Uterus (tissue), 4 donors: ENCODE measurements around the gene CREM. TPM values are rescaled to one million over a fixed set of nuclear protein-coding genes. Genes with fewer than 3 reads are reported as not detected.

Experiments
- DNase-seq, 2 donors: peaks; one replicate each; pipeline ENCODE4 v3.0.0-alpha.2; 2019 to 2020
- H3K27ac ChIP-seq, 2 donors: fragments of 200-600 bp; sonication (generic); 1 replicate in 1 of 2; 2 replicates in 1 of 2; pipeline ENCODE4 v1.5.1; 2016 to 2018
- H3K27me3 ChIP-seq, 2 donors: fragments of 200-600 bp; sonication (generic); one replicate each; pipeline ENCODE4 v1.5.1; 2018 to 2019; ENCODE audit warnings: control low read depth in 1 of 2
- H3K36me3 ChIP-seq, 2 donors: fragments of 200-600 bp; sonication (generic); one replicate each; pipeline ENCODE4 v1.5.1; 2019; ENCODE audit warnings: control low read depth in 1 of 2
- H3K4me1 ChIP-seq, 2 donors: fragments of 200-600 bp; sonication (generic); one replicate each; pipeline ENCODE4 v1.5.1; 2018 to 2019; ENCODE audit warnings: control low read depth in 1 of 2
- H3K4me3 ChIP-seq, 2 donors: fragments of 200-600 bp; sonication (generic); 1 replicate in 1 of 2; 2 replicates in 1 of 2; pipeline ENCODE4 v1.5.1; 2018 to 2019; ENCODE audit warnings: mild to moderate bottlenecking in 1 of 2
- H3K9me3 ChIP-seq, 2 donors: fragments of 200-600 bp; sonication (generic); one replicate each; pipeline ENCODE4 v1.5.1; 2019; ENCODE audit warnings: control low read depth in 1 of 2
- CTCF ChIP-seq, 4 experiments: fragments of 200-600 bp in 2 of 4; fragments of 450-650 bp in 2 of 4; sonication (generic) in 2 of 4; IDR thresholded peaks; one replicate each; pipeline ENCODE4 v1.5.1; 2016 to 2019; ENCODE audit warnings: antibody characterized with exemption in 4 of 4, mild to moderate bottlenecking in 2 of 4, moderate library complexity in 1 of 4
- POLR2A ChIP-seq, 2 donors: fragments of 450-650 bp; IDR thresholded peaks; one replicate each; pipeline ENCODE4 v1.6.1; 2016; ENCODE audit warnings: antibody characterized with exemption in 2 of 2, mild to moderate bottlenecking in 1 of 2, moderate library complexity in 1 of 2
- intact Hi-C: fragments of 100-400 bp; cut with DNase I; formaldehyde crosslinking; loops from one replicate; pipeline ENCODE4 v1.15.1; 2023; ENCODE audit warnings: low total_unique reads
- total RNA-seq, 4 donors: library from RNA; depleted of rRNA in 3 of 4; stranded (reverse); fragments of >200 nt in 3 of 4; gene quantifications; one replicate each; pipeline versions ENCODE4 v1.1.0 to v1.2.4, GENCODE V29; 2014 to 2023
- donor health status: DM: yes; HTN: yes; CAD: no.

The CREM gene
- total RNA-seq, 4 donors from 2014 or later = 35.3 to 183 (median 57.0) TPM

GRCh38 chr10:35203745-35204144, 77.1 kb downstream of the CREM start:
- TF ChIP-seq POLR2A (IDR thresholded peaks at IDR 0.05) (no peak), CTCF (IDR thresholded peaks at IDR 0.05) (no peak)
- Histone ChIP-seq H3K36me3 (no peaks in the 10 kb centered on the region), H3K4me3 (no peak overlapping the region), H3K9me3 (no peaks in the 10 kb centered on the region), H3K27me3 (no peaks in the 10 kb centered on the region), H3K4me1 (no peaks in the 10 kb centered on the region), H3K27ac (no peak overlapping the region)
- intact Hi-C loops = loop anchor here (5.0 kb wide), 1 partner anchor 81 kb away; no protein-coding TSS in a partner anchor
- no peak for DNase-seq

- TF ChIP-seq POLR2A (IDR thresholded peaks at IDR 0.05) = no peak
- no peak for TF ChIP-seq CTCF (IDR thresholded peaks at IDR 0.05)
- intact Hi-C loops = loop anchor here (5.0 kb wide), 1 partner anchor 82 kb away; no protein-coding TSS in a partner anchor
- H3K4me1 ChIP-seq = no peaks in the 10 kb centered on the region
Measured at GRCh38 chr10:35204650-35205319, 78.1 kb downstream of the CREM start.

GRCh38 chr10:35206274-35206673, 79.6 kb downstream of the CREM start:
- no peak for TF ChIP-seq CTCF (IDR thresholded peaks at IDR 0.05)
- no peak for TF ChIP-seq POLR2A (IDR thresholded peaks at IDR 0.05)
- H3K27me3 ChIP-seq = no peaks in the 10 kb centered on the region
- no peaks in the 10 kb centered on the region for H3K36me3 ChIP-seq
- intact Hi-C loops = no loop called here
- no peak for DNase-seq
- no peaks in the 10 kb centered on the region for H3K9me3 ChIP-seq
- H3K27ac ChIP-seq = no peak overlapping the region
- no peaks in the 10 kb centered on the region for H3K4me1 ChIP-seq
- H3K4me3 ChIP-seq = no peak overlapping the region

More at GRCh38 chr10:35204650-35205319, 78.1 kb downstream of the CREM start:
- Histone ChIP-seq H3K9me3 (no peaks in the 10 kb centered on the region), H3K27me3 (no peaks in the 10 kb centered on the region), H3K27ac (no peak overlapping the region), H3K4me3 (no peak overlapping the region), H3K36me3 (no peaks in the 10 kb centered on the region)
- no peak for DNase-seq

GRCh38 chr10:35208536-35208935, 81.9 kb downstream of the CREM start:
- no peaks in the 10 kb centered on the region for H3K36me3 ChIP-seq
- intact Hi-C loops = no loop called here
- TF ChIP-seq CTCF (IDR thresholded peaks at IDR 0.05) = no peak
- no peak for TF ChIP-seq POLR2A (IDR thresholded peaks at IDR 0.05)
- DNase-seq = no peak
- H3K4me1 ChIP-seq = no peaks in the 10 kb centered on the region
- no peaks in the 10 kb centered on the region for H3K27me3 ChIP-seq
- H3K4me3 ChIP-seq = no peak overlapping the region
- no peaks in the 10 kb centered on the region for H3K9me3 ChIP-seq
- no peak overlapping the region for H3K27ac ChIP-seq

DNA sequence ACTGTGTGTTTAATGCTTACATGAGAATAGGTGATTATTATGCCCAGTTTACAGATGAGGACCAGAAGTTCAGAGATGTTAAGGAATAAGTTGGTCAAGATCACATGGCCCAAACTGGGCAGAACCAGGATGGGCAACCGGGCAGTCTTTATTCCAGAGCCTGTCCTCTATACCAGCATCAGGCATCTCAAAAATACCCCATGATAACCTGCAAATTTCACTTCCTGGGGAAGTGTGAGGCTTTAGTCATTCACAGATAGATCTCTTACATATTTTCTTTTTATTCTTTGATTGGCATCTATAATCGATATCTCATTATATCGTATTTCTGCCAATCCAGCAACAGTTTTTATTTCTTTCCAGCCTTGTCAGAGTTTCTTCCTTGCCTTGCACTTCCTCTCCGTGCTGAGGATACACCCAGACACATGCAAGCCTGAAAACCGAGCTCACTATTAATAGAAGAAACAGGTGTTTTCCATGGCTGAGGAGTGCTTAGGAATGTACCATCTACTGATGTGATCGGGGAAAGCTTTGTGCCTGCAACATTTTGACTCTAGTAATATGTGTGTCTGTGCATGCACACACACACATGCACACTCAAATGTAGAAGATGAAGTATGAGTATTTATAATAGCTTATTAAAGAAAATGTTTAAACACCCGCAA, 82.4 kb downstream of the CREM start:
- no peak overlapping the region for H3K27ac ChIP-seq
- no peaks in the 10 kb centered on the region for H3K36me3 ChIP-seq
- DNase-seq = no peak
- H3K9me3 ChIP-seq = no peaks in the 10 kb centered on the region
- H3K4me3 ChIP-seq = no peak overlapping the region
- TF ChIP-seq CTCF (IDR thresholded peaks at IDR 0.05) = no peak
- TF ChIP-seq POLR2A (IDR thresholded peaks at IDR 0.05) = no peak
- no peaks in the 10 kb centered on the region for H3K27me3 ChIP-seq
- intact Hi-C loops = no loop called here
- H3K4me1 ChIP-seq = no peaks in the 10 kb centered on the region
